T-helper 1 cell treated with Interleukin-12 subunit alpha and Interleukin-12 subunit beta and Interleukin-4 antibody, amounts not matched to agents 30 ng/mL and 1 ng/mL, for 36 hours (primary cell): ENCODE data around the gene CCL14. TPM values are rescaled to one million over a fixed set of nuclear protein-coding genes. Genes with fewer than 3 reads are reported as not detected.
"Not testable (repeated sequence)": the region's sequence is repeated elsewhere in the genome, so short reads cannot be mapped to it uniquely, and the experiment has no call there.

Experiments used
- intact Hi-C: fragments of 100-400 bp; cut with micrococcal nuclease; formaldehyde crosslinking; loops from one replicate; pipeline ENCODE4 v1.15.1; 2024
- total RNA-seq: library from RNA; stranded (reverse); gene quantifications from 2 replicates; pipeline ENCODE4 v1.2.3, GENCODE V29; 2022

The CCL14 gene
- total RNA-seq, result not detected in 2 replicates

- intact Hi-C loops, result no loop called here
These were observed at the start of gene CCL14 for GRCh38 chr17:35986643-35987042. TSS of gene CCL14 (minus strand) at chr17:35986729. CDS start at chr17:35986649, 80 bp downstream.

GRCh38 chr17:36036235-36036634 lies 49.7 kb upstream of the CCL14 start:
- intact Hi-C loops, result no loop called here

DNA sequence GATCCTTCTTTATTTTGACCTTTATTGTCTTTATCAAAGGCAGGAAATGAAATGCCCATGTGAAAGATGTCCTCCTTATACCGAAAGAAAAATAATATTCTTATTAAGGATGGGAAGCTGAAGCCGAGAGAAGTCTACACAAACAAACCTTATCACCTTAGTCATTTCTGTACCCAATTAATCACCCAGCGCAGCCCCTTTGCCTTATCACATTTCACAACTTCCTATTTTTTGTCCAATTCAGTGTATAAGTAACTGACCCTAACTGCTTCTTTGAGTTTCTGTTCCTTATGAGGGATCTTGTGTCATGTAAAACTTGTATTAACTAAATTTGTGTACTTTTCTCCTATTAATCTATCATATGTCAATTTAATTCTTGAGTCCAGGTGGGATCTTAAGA lies 47.6 kb upstream of the CCL14 start:
- intact Hi-C loops, result no loop called here

DNA sequence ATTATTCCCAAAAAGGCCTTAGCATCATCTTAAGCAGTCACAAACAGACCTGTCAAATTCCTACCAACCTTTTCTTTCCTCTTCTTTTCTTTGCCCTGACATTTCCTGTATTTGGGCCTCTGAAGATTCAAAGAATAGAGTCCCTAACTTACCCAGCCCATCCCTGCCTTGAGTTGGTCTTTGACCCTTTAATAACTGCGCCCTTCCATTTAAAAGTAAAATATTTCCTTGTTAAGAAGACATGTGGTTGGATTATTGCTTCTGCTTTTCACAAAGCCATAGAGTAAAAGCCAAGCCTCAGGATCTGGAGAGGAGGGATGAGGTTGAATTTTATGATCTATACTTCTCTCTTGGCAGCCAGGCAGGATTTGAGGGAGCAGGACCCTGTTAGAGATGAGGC lies 44.4 kb upstream of the CCL14 start:
- intact Hi-C loops, result no loop called here

DNA sequence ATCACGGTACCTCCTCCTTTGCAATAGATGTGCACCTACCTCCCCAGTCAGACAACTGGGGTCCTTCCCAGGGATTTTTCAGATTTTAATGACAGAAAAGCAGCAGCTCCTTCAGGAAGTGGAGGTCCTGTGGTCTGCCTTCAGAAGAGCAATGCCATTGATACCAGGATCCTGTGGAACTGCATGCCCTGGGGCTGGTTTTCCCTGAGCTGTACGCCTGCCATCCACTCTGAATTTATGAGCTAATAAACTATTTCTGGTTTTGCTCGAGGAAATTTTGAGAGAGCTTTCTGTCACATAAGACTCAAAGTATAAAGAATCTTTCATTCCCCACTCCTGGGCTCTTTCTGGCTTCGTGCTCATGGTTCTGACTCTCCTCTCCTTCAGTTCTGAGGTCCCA lies 41.2 kb upstream of the CCL14 start:
- intact Hi-C loops, result no loop called here

- intact Hi-C loops, result no loop called here
These were observed 37.8 kb upstream of the CCL14 start for GRCh38 chr17:36024106-36024869.

- intact Hi-C loops, result no loop called here
These were observed 32.9 kb upstream of the CCL14 start for GRCh38 chr17:36019423-36019822.

DNA sequence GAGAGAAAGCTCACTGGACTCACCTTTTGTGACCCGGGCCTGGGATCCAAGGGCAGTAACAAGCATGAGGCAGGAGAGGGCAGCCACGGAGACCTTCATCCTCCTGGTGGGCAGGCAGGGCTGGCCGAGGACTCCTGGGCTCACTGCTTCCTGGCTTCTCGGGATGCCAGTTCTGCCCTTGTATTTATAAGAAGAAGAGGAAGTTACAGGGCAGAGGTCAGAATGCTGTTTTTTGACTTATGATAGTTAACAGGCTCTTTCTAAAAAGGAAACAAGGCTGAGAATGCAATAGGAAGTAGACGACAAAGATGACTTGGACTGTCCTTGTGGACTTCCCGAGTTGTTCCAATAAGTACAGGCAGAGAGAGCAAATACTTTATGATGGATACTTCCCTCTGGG lies 31.3 kb upstream of the CCL14 start, which contains the start of gene CCL23:
TSS of gene CCL23 (minus strand) at position 174 of the 400 bp plus-strand sequence. CDS start at position 99, 75 bp downstream.
- intact Hi-C loops, result no loop called here

GRCh38 chr17:36016555-36016954 lies 30.0 kb upstream of the CCL14 start:
- intact Hi-C loops, result no loop called here

DNA sequence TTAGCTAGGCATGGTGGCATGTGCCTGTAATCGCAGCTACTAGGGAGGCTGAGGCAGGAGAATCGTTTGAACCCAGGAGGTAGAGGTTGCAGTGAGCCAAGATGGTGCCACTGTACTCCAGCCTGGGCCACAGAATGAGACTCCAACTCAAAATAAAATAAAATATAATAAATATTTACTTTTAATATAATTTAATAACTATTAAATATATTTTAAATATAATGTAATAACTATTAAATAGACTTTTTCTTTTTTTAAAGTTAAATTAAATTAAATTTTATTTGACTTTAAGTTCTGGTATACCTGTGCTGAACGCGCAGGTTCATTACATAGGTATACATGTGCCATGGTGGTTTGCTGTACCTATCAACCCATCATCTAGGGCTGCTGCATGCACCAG lies 29.4 kb upstream of the CCL14 start:
- intact Hi-C loops, result not testable (repeated sequence)

GRCh38 chr17:36014946-36015345 lies 28.4 kb upstream of the CCL14 start:
- intact Hi-C loops, result no loop called here

DNA sequence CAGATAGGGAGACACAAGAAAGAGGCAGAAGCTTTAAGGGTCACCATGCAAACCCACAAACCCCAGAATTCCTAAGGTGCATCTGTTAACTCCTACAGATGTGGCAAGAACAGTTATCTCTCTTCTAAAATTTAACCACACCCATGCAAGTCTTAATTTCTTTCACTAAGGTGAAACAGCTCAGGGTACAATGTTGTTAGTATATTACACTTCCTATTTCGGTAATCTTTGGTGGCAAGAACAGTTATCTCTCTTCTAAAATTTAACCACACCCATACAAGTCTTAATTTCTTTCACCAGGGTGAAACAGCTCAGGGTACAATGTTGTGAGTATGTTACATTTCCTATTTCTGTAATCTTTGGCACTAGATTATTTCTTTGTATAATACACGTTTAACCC lies 24.7 kb upstream of the CCL14 start:
- intact Hi-C loops, result no loop called here

GRCh38 chr17:36008998-36009665 lies 22.6 kb upstream of the CCL14 start:
- intact Hi-C loops, result loop anchor here (1.0 kb wide), 1 partner anchor 160 kb away; no protein-coding TSS in a partner anchor

- intact Hi-C loops, result no loop called here
These were observed 18.1 kb upstream of the CCL14 start for GRCh38 chr17:36004594-36005108.

DNA sequence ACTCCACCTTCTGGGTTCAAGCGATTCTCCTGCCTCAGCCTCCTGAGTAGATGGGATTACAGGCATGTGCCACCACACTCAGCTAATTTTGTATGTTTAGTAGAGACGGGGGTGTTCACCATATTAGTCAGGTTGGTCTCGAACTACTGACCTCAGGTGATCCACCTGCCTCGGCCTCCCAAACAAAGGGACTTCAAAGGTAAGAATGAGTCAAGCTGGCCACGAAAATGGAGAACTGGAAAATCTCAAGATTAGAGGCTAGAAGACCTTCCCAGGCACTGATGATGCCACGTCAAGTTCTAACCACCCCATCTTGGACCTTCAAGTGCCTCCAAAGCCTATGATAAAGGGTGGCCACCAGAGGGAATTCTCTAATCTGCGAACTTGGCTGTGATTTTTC lies 16.1 kb upstream of the CCL14 start:
- intact Hi-C loops, result no loop called here

- intact Hi-C loops, result no loop called here
These were observed 15.5 kb upstream of the CCL14 start for GRCh38 chr17:36001862-36002603.

GRCh38 chr17:36001110-36001771 lies 14.7 kb upstream of the CCL14 start, which contains the start of gene CCL15:
TSS of gene CCL15 (minus strand) at chr17:36001553. CDS start at chr17:36001492, 61 bp downstream.
- intact Hi-C loops, result no loop called here

GRCh38 chr17:36000732-36001109 lies 14.2 kb upstream of the CCL14 start:
- intact Hi-C loops, result no loop called here

- intact Hi-C loops, result no loop called here
These were observed 12.2 kb upstream of the CCL14 start for GRCh38 chr17:35998756-35999155.

DNA sequence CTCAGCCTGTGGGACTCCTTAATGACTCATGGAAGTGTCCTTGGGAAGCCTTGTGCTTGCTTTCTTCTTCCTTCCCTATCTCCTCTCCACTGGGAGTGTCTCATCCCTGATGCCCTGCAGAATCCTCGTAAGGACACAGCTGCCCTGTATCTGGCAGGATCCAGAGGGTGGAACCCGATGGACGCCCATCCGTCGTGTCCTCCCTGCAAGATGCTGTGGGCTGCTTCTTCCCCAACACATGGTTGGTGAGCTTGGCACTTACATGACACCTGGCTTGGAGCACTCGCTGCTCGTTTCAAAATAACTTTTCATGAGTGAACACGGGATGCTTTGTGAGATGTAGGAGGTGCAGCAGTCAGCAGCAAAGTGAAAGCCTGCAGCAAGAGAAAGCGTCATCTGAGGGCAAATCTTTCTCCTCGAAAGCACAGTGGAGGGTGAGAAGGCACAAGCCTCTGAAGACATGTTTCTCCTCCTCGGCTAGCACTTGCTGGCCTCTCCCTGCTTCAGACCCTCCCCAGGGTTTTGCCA lies 11.6 kb upstream of the CCL14 start:
- intact Hi-C loops, result no loop called here

DNA sequence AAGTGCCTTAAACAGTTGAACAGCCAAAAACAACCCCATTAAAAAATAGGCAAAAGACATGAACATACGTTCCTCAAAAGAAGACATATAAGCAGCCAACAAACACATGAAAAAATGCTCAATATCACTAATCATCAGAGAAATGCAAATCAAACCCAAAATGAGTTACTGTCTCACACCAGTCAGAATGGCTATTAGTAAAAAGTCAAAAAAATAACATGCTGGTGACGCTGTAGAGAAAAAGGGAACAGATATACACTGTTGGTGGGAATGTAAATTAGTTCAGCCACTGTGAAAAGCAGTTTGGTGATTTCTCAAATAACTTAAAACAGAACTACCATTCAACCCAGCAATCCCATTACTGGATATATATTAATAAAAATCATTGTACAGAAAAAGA lies 8.8 kb upstream of the CCL14 start:
- intact Hi-C loops, result not testable (repeated sequence)
